GM18873 (cell line): Measurements from ENCODE around the gene ITIH4.

ENCODE experiments used
- ATAC-seq: cut with Tn5 transposase; IDR thresholded peaks from one replicate; pipeline ENCODE4 v1.9.1; 2021; ENCODE audit warnings: mild to moderate bottlenecking, moderate library complexity, moderate number of reproducible peaks; ENCODE audit not compliant: unreplicated experiment, low FRiP score

The ITIH4 gene

DNA sequence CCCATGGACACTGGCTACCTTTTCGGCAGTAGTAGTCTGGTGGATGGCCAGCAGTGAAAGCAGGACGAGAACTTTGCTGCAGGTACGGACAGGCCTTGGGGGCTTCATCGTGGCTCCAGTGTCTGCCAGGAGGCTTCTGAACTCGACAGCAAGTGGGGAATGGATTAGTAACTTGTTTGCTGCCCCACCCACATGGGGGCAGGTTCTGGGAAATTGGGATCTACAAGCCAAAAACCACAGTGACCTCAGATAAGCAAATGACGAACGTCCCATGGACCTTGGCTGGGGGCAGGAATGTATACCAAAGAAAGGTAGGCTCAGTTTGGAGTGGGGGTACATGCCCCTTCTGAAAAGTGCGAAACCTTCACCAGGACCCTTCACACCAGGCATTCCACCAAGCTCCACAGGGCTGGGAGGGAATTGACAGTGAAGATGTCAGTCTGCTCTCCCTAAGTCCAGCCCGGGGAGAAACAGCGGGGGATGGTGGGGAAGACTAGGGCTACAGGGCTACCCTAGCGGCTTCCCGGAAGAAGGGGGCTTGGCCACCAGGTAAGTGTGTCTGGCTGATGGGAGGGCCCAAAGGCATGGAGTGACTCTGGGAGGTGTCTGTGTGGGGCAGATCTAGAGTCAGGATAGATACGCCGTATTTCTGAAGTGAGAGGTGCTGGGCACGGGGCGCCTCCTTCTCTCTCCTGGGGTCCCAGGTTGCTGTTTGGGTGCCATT lies at the start of gene ITIH4:
Gene ITIH4 (minus strand): TSS at position 138 of the 724 bp plus-strand sequence. CDS start 30 bp downstream, at position 108.
- no peak for ATAC-seq

DNA sequence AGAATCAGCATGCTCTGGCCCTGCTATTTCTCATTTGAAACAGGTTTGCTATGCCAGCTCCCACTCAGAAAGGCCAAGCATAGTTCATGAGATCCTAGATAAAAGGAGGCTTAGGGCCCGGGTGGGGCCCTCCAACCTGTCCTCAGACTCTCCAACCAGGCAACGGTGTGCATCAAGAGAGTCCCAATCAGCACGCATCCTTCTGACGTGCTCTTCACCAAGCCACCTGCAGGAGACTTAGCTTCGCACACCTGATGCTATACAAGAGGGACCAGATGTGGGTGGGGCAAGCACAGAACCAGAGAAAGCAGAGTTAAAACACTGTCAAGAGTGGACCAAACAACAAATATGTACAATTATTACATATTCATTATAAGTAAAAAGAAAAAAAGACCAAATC lies 49.6 kb upstream of the ITIH4 start:
- no peak for ATAC-seq

DNA sequence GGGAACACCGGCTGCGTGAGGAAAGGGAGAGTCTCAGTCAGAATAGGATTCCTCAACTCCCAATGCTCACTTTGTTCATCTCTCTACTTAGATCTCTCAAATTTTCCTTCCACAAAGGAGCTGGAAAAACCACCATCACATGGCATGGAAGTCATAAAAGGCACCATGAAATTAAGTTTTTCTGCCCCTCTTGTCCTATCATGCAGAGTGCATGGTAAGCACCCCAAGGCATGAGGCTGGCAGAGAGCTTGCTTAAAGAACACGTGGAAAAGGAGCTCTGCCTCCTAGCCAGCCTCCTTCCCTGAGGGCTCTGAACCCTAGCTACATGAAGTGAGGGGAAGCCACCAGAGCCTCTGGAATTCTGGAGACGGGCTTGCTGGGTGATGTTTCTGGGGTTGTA lies 49.1 kb upstream of the ITIH4 start:
- ATAC-seq, result no peak

DNA sequence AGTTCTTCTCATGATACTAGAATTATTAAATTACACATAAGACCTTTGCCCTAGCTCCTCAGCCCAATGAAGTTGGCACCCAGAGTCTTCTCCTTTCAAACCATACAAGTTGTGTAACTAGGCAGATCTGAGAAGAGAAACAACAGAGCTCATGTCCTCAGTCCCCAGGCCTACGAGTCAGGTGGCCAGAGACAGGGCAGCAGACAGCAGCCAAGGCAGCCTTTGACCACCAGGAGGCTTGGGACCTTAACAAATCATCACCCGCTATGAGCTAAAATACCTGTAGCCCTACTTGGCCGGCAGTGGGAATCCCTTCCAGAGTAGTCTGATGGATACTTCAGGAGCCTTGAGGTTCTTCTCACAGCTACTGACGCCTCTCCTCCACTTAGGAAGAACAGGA lies 48.6 kb upstream of the ITIH4 start:
- ATAC-seq, result no peak

DNA sequence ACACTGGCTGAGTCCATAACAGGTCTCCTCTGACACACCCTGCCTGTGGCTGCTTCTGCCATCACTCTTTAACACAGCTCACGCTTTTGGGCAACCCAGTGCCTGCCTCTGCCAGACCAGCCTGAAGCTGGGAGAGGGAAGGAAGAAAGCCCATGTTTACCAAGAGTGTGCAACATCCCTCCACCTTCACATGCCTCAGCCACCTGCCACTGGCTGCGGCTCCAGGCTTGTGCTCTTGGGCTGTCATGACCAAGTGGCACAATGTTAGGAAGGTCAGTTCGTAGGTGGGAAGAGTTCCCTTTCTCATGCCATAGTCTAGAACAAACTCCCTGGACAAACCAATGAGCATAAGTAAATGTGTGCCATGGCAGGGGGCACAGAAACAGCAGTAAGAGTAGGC lies 46.6 kb upstream of the ITIH4 start:
- no peak for ATAC-seq

DNA sequence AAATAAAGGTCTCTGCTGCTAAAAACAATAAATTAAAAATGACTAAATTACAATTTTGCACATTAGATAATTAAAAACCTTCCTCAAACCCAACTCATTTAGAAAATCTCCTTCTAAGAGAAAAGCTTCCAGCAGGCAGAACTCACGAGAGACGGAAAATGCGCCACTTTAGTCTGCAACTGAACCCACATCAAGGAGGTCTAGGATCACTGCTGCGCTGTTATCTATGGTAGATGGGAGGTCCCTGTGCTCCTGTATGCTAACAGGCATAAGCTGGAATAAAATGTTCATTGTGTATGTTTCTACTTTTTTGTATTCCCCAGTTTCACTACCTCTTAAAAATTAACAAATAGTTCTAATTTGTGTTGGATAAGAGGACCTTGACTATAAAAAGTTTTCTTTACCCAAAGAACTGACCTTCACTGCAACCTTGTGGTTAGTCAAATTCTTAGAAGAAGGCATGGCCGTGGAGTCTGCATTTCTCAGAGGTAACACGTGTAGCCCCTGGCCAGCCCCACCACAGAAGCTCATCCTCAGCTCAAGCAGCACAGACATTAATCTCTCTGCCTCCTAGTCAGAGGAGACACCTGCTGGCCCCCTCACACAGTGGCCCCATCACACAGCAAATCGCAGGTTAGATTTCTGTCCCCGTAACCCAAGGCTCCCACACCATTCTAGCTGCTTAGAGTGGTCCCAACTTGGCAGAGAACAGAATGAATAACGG lies 44.6 kb upstream of the ITIH4 start:
- ATAC-seq, result no peak

DNA sequence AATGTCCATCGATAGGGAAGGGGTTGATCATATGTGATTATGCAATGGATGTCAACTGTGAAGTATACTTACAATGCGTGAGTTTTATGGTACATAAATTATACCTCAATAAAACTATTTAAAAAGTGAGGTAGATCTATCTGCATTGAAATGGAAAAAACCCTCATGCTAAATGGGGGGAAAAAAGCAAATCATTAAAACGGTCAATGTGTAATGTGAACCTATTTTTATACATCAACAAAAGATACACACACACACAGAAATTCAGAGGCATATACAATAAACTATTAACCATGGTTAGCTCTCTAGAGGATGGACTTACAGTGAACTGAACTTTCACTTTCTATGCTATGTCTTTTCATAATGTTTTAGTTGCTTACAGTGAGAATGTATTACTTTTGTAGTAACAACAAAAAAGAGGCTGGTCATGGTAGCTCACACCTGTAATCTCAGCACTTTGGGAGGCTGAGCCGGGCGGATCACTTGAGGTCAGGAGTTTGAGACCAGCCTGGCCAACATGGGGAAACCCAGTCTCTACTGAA lies 43.8 kb upstream of the ITIH4 start:
- no peak for ATAC-seq

DNA sequence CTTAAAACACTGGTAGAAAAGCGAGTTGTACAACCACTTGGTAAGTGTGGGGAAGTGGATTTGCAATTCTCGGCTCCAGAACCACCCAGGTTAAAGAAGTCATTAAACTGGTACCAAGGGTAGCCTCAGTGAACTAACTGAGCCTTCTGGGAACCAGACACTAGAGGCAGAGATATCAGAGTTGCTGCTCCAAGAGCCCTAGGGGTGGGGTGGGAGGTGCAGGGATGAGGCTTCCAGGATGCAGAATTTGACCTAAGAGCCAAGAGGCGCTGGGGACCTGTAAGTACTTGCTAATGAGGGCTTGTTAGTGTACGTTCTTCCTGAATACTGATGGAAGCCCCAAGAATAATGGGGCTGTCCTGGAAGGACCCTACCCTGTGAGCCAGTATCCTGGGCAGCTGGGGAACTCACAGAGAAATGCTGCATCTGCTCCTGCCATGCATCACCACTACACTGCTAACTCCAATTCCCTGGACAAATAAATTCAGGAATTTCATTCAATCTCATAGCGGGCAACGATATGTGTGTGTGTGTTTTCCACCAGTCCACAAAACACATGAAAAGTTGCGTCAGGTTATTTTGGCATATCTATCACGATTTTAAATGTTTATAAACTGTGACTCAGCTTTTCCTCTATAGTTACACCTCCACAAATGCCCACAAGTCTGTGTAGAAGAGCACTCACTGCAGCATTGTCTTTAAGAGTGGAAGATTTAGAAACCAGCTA lies 43.1 kb upstream of the ITIH4 start:
- ATAC-seq, result no peak

DNA sequence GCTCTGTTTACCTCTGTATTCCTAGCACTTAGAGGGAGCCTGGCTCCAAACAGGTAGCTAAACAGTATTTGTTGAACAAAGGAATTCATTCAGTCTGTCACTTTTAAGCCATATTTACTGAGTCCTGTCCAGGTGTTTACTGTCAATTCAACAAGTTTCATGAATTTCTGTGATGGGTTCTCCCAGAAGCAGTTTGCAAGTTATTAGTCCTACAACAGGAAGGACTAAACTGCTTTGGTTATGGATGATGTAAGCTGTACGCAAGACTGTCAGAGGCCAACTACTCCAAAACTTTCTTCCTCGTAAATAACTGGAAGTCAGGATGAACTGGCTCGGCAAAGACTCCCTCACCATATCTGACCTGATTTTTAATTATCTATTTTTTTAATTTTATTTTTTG lies 41.8 kb upstream of the ITIH4 start:
- ATAC-seq, result no peak

DNA sequence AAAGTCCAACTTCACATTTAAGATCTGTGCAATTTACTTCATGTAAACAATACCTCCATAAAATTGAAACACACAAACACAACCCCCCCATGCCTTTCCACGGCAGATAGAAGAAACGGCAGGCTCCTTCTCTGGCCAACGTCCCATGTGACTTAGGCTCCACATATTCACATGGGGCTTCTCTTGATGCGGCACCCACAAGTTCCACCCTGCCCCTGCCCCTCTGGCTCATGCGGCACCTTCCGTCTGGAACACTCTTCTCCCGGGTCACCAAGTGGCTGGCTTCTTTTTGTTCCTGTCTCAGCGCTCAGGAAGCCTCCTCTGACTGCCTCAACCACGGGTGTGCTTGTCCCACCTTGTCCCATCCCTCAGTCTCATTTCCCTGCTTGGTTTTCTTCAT lies 41.3 kb upstream of the ITIH4 start:
- no peak for ATAC-seq

DNA sequence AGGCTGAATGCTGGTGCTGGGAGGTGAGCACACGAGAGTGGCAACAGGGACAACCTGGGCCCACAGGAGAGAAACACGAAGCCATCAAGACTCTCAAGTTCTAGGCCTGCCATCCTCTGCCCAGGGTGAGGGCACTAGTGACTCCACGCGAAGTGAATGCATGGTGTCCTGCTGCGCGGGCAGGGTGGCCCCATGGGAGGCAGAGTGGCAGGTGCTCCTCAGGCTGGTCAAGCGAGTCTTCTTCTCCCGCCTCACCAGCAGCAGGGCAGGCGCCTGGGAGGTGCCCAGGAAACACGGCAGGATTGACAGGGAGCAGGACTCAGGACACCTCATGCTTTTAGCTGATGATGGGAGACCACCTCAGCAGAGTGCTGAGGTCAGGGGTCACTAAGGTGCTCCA lies 40.0 kb upstream of the ITIH4 start:
- ATAC-seq, result no peak

DNA sequence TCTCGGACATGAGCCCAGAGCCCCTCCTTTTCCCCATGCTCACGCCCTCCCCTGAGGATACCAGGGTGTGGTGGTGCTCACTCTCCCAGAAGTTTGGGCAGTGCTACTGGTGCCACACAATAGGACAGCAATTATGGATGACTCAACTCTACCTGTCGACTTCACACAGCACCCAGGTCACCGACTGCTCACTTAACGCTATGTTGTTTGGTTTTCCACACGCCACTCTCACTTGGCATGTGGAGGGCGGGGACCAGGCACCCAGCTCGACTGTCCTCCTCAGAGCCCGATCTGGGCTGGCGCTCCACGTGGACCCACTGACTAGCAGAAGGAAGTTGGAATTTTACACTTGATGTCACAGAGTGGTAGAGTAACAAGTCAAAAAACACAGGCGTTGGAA lies 36.0 kb upstream of the ITIH4 start:
- no peak for ATAC-seq

DNA sequence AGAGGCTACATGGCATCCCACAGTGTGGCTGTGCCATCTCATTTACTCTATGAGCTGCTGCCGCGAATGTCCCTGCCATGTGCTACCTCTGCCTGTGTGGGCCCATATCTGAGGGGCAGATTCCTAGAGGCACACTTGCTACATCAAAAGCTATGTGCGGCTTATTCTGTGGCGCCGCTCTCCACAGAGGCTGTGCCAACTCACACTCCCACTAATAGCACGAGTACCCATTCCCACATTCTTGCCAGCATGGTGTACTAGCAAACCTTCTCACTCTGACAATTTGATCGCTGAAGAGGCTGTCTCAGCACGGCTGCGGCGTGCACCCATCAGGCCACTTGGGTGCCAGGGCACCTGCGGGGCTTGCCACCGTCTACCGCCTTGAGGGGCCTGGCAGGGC lies 35.5 kb upstream of the ITIH4 start:
- ATAC-seq, result no peak

DNA sequence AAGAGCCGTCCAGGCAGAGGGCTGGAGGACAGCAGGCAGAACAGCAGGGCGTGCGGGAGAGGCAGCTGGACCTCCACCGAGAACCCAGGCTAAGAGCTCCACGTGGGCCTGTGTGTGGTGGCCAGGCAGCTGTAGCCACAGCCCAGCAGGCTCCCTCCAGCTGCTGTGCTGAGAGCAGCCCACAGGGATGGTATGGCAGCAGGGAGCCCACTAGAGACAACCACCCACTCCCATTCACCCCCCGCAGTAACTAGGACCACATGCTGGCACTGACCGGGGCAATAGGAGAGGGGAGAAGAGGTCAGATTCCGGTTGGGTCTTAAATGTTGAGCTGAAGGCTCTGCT lies 29.9 kb upstream of the ITIH4 start:
- no peak for ATAC-seq

DNA sequence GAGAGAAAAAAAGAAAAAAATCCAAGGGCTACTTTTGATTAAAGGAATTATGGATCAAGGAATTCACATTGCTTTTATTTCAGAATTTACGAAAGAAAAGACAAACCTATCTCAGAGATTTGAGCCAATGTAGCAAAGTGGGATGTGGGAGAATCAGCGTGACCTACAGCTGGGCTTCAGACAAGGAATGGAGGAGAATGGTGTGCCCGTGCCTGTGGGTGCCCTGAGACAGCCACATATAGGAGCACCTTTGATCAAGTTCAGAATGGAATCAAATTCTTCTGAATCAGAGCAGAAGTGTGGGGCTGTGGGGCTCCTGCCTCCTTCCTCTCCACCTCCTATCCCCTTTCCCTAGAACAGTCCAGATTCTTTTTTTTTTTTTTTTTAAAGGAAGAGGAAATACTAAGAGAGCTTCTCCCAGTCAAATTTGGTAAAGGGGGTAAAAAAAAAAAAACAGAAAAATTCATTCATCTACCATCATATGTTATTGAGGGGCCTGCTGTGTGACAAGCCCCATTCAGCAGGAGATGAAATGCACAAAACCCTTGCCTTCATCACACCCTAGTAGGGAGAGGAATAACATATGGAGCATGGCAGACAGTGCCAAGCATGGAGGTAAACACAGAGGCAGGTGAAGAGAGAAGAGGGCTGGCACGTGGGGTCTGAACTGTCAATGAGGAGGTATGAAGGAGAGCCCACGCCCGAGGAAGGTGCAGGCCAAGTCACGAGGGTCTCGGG lies 29.4 kb upstream of the ITIH4 start:
- ATAC-seq, result no peak

DNA sequence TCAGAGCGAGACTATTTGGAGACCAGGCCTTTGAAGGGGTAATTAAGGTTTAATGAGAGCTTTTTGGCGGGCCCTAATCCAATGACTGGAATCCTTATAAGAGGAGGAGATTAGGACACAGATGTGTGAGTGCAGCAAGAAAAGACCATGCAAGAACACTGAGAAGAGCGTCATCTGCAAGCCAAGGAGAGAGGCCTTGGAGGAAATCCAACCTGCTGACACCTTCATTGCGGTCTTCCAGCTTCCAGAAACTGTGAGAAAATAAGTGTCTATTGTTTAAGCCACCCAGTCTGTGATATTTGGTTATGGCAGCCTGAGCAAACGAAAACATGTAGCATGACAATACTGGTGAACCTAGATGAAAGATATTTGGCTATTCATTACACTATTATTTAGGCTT lies 27.4 kb upstream of the ITIH4 start:
- no peak for ATAC-seq

DNA sequence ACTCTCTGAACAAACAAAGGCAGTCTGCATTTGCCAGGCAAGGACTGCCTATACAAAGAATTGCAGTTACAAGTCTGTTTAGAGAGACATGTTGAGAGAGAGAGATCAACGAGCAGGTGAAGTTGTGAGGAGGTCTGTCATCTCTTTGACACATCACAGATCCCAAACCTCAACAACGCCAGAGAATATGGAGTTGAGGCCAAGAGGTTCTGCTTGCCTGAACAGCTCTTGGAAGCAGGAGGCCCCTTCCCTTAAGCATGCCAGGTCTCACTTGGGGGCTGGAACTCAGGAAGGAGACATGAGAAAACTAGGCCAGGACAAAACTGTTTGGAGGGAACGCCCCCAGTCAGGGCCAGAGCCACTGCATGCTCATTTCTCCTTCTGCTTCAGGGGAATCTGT lies 26.7 kb upstream of the ITIH4 start:
- ATAC-seq, result no peak

DNA sequence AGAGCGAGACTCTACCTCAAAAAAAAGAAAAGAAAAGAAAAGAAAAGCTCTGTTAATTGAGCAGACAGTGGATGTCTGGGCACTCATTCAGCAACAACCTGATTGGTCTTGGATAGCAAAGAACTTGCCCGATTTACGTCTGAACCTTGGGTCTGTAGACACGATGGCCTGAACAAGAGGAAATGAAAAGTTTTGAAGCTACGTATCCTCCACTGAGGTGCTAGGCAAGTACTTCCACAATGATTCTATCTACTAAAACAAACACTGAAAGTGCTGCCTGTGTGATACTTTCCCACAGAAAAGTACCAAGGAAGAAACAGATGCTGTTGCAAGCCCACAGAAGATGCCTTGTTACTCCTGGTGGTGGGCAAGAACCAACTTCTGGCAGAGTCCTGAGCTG lies 26.2 kb upstream of the ITIH4 start:
- ATAC-seq, result no peak

DNA sequence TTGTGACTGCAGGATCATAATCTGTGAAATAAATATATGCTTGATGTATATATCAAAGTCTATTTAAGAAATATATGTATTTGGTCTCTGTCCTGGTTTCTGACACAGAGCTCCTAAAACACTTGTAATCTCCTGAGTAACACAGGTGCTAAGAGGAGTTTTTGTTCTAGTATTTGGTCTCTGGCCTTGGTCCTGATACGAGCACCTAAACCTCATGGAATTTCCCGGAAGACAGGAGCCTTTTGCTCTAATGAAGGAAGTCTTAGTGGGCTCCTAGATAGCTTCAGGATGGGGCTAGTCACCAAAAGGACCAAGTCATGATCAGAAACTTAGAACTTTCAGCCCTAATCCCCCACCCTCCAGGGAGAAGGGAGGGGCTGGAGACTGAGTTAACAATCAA lies 23.5 kb upstream of the ITIH4 start:
- no peak for ATAC-seq

DNA sequence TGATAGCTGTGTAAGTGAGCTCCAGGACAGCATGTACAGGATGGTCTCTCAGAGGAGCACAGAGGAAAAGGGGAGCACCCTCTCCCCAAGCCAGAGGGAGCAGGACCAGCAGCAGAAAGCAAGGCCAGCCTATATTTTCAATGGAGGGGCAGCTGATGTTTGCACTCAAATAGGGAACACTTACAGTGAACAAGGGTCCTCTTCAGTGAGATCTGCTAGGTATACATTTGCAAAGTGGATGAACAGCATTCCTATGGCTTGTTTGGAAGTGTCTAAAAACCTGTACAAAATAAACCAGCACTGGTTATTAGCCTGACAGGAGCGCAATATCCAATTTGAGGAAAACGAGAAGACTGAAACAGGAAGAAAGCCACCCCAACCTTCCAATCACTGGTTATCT lies 21.9 kb upstream of the ITIH4 start:
- ATAC-seq, result no peak

DNA sequence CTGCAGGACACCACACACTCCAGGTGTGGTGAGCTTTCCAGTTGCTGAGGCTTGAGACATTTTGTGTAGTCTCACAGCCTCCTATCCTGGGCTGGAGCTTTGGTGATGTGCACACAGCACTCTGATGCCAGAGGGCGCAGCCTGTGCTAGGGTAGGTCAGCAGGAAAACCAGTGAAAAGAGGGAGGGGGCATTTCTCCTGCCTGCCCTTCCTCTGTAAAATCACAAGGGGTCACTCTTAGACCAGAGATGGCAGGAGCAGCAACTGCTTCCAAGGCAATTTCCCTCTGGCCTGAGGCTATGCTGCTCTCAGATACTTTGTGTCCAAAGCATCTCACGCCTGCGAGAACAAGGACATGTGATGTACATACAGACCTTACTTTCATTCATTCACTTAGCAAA lies 20.9 kb upstream of the ITIH4 start:
- ATAC-seq, result no peak
